ENCODE data around the gene SPTLC3. TPM values are rescaled to one million over a fixed set of nuclear protein-coding genes. Genes with fewer than 3 reads are reported as not detected.
"Not testable (repeated sequence)": the region's sequence is repeated elsewhere in the genome, so short reads cannot be mapped to it uniquely, and the experiment has no call there.

SPTLC3 gene
- total RNA-seq, 4 donors from 2014 or later, result 62.5 to 76.6 (median 71.9) TPM

GRCh38 chr20:12975833-12976608 lies 32.8 kb upstream of the SPTLC3 start:
- intact Hi-C loops (cut with DNase I; ENCODE audit: low total_unique reads), result no loop called here
- TF ChIP-seq, protein P1, sequence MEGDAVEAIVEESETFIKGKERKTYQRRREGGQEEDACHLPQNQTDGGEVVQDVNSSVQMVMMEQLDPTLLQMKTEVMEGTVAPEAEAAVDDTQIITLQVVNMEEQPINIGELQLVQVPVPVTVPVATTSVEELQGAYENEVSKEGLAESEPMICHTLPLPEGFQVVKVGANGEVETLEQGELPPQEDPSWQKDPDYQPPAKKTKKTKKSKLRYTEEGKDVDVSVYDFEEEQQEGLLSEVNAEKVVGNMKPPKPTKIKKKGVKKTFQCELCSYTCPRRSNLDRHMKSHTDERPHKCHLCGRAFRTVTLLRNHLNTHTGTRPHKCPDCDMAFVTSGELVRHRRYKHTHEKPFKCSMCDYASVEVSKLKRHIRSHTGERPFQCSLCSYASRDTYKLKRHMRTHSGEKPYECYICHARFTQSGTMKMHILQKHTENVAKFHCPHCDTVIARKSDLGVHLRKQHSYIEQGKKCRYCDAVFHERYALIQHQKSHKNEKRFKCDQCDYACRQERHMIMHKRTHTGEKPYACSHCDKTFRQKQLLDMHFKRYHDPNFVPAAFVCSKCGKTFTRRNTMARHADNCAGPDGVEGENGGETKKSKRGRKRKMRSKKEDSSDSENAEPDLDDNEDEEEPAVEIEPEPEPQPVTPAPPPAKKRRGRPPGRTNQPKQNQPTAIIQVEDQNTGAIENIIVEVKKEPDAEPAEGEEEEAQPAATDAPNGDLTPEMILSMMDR (IDR thresholded peaks at IDR 0.05), result no peak
- no peak for TF ChIP-seq POLR2A (IDR thresholded peaks at IDR 0.05)
- H3K4me3 ChIP-seq (ENCODE audit: low read depth, poor library complexity, severe bottlenecking), result no peak overlapping the region
- WGBS, 2 donors, result 76 to 83% methylated on average over 4 of the region's 4 CpGs
- no peak for DNase-seq (ENCODE audit: low spot score in 2 of 2)

- intact Hi-C loops (cut with DNase I; ENCODE audit: low total_unique reads), result no loop called here
- no peak overlapping the region for H3K4me3 ChIP-seq (ENCODE audit: low read depth, poor library complexity, severe bottlenecking)
- DNase-seq (ENCODE audit: low spot score in 2 of 2), result no peak
- WGBS, 2 donors, result 89% methylated on average over 6 of the region's 6 CpGs
- TF ChIP-seq, protein P1 (IDR thresholded peaks at IDR 0.05), result no peak
- no peak for TF ChIP-seq POLR2A (IDR thresholded peaks at IDR 0.05)
These were observed 32.0 kb upstream of the SPTLC3 start for GRCh38 chr20:12976720-12977309.

- H3K4me3 ChIP-seq (ENCODE audit: low read depth, poor library complexity, severe bottlenecking), result no peak overlapping the region
- TF ChIP-seq POLR2A (IDR thresholded peaks at IDR 0.05), result no peak
- TF ChIP-seq, protein P1 (IDR thresholded peaks at IDR 0.05), result no peak
- intact Hi-C loops (cut with DNase I; ENCODE audit: low total_unique reads), result no loop called here
- 77 to 82% methylated on average over 3 of the region's 3 CpGs for WGBS, 2 donors
- no peak for DNase-seq (ENCODE audit: low spot score in 2 of 2)
These were observed 31.2 kb upstream of the SPTLC3 start for GRCh38 chr20:12977328-12978125.

DNA sequence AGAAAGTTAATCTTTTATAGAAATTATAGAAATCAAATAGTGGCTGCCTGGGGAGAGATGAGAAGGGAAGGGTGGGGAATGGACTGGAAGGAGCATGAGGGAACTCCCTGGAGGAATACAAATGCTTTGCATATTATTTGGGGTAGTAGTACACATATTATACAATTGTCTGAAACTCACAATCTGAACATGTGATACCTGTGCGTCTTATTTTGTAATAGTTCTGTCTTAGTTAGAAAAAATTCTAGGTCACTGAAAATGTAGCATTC lies 30.7 kb upstream of the SPTLC3 start:
- intact Hi-C loops (cut with DNase I; ENCODE audit: low total_unique reads), result no loop called here
- no peak for TF ChIP-seq POLR2A (IDR thresholded peaks at IDR 0.05)
- TF ChIP-seq, protein P1 (IDR thresholded peaks at IDR 0.05), result no peak
- 82% methylated on average over 1 of the region's 1 CpG for WGBS, 2 donors
- no peak for DNase-seq (ENCODE audit: low spot score in 2 of 2)
- H3K4me3 ChIP-seq (ENCODE audit: low read depth, poor library complexity, severe bottlenecking), result no peak overlapping the region

DNA sequence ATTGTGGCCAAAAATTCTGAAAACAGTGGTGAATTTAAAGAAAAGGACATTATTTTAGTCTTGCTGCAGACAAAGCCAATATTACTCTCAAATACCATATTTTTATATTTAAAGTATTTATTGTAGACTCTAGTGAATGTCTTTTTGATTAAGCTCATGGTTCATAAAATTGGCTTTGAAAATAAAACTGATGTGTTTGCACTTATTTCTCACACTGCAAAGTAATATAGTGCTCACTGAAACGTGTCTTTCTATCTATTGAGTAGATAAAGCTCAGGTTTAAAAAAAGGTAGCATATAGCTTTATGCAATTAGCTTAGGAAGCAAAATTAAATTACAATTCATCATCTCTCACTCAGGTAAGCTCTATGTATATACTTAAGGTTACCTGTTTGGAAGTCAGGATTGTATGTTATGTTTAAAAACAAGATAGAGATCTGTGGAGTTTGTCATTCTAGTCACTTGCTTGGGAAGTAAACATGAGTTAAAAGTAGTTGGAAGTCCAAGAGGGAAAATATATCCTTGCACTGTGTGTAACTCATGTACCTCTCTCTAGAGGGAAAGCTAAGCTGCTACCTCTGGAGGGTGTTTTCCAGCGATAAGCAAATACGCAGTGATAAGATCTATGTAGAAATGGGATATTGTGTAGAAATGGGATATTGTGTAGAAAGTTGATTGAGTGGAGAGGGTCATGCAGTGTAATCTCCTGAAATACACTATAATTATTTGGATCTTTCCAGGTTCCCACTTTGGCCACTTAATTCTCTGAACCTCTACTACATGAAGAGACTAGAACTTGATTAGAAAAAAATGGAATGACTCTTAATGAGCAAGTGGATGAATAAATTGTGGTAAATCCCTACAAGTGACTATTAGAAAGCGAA lies 29.9 kb upstream of the SPTLC3 start:
- H3K4me3 ChIP-seq (ENCODE audit: low read depth, poor library complexity, severe bottlenecking), result no peak overlapping the region
- 76 to 79% methylated on average over 4 of the region's 4 CpGs for WGBS, 2 donors
- intact Hi-C loops (cut with DNase I; ENCODE audit: low total_unique reads), result no loop called here
- TF ChIP-seq POLR2A (IDR thresholded peaks at IDR 0.05), result no peak
- TF ChIP-seq, protein P1 (IDR thresholded peaks at IDR 0.05), result no peak
- no peak for DNase-seq (ENCODE audit: low spot score in 2 of 2)

GRCh38 chr20:12979713-12980112 lies 29.1 kb upstream of the SPTLC3 start:
- H3K4me3 ChIP-seq (ENCODE audit: low read depth, poor library complexity, severe bottlenecking); DNase-seq (ENCODE audit: low spot score in 2 of 2); intact Hi-C loops (cut with DNase I; ENCODE audit: low total_unique reads): not testable (repeated sequence)
- WGBS, 2 donors, result 90 to 91% methylated on average over 3 of the region's 3 CpGs

All from lower leg skin (tissue), 4 donors.